Activated gamma-delta T cell treated with anti-CD3 and anti-CD28 coated beads, Interleukin-2, amount 50 U/mL, for 16 hours (primary cell): ENCODE results near the gene OSBP2.

Source experiments
- DNase-seq: peaks from one replicate; pipeline ENCODE4 v3.0.0-alpha.2; 2020; ENCODE audit warnings: low read depth

OSBP2 gene

DNA sequence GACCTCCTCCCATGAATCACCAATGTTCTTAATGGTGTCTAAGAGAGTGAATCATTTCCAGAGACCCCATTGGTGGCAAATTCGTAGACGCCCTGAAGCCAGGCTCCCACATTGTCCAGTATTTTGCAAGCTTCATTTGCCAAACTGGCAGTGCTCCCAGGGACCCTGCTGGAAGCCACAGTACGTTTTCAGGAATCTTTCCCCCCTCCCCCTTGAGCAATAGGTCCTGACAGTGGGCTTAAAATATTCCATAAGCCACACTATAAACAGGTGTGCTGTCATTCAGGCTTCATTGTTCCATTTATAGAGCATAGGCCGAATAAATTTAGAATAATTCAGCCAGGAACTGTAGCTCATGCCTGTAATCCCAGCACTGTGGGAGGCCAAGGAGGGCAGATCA, 148.6 kb downstream of the OSBP2 start:
- no peak for DNase-seq

DNA sequence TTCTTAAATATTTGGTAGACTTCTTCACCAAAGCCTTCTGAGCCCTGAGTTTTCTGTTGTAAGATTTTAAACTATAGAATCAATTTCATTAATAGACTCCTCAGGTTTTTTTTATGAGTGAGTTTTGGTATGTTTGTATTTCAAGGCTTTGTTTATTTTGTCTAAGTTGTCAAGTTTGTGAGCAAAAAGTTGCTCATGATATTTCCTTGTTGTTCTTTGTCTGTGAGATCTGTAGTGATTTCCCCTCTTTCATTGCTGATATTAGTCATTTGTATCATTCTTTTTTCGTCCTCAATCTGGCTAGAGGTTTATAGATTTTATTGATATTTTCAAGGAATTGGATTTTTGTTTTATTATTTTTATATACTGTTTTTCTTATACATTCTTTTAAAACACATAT, 152.9 kb downstream of the OSBP2 start:
- DNase-seq: no peak

DNA sequence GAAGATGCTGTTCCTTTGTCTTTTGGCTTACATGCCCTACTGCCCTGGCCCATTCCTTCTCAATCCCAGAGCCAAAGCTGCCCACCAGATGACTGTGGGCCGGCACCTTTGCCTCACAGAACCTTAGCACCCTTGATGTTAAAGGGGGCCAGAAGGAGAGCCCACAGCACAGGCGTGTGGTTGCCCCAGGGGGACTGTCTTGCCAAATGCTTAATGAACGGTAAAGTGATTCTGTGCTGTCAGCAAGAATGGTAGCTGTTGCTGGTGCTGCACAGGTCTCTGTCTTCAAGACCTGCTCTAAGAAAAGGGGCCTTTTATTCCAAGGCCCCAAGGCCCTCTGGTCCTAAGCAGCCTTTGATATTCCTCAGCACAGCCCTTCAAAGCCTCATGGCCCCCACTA, 160.6 kb downstream of the OSBP2 start:
- DNase-seq: no peak

DNA sequence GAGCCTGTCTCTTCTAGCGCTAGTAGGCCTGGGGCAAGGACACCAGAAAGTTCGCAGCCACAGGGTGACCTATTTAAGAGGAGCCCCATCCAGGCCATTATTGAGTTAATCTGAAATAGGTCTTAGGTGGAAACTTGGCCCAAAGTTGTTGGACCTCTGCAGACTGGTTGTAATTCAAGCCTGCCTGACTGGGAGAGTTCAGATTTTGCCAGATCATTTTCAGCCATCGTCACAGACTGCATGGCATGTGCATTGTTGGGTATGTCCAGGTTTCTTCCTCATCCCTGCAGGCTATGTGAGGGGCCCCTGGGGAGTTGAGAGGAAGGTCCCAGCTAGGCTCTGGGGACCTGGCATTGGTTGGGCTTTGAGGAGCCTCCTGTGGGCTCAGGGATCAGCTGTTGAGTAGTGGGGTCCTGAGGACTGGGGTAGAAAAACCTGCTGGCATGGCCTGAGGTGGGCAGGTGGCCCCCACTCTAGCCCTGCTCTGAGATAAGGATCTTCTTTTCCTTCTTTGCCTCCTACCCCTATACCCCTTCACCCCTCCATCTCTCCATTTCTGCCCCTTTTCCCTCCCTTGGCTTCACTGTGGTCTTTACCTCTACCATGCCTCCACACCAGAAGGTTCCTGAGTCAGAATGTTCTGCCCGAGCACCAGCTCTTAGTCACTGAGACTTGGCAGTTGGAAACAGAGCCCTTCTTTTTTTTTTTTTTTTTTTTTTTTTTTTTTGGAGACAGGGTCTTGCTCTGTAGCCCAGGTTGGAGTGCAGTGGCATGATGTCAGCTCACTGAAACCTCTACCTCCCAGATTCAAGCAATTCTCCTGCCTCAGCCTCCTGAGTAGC, 161.2 kb downstream of the OSBP2 start:
- no peak for DNase-seq

DNA sequence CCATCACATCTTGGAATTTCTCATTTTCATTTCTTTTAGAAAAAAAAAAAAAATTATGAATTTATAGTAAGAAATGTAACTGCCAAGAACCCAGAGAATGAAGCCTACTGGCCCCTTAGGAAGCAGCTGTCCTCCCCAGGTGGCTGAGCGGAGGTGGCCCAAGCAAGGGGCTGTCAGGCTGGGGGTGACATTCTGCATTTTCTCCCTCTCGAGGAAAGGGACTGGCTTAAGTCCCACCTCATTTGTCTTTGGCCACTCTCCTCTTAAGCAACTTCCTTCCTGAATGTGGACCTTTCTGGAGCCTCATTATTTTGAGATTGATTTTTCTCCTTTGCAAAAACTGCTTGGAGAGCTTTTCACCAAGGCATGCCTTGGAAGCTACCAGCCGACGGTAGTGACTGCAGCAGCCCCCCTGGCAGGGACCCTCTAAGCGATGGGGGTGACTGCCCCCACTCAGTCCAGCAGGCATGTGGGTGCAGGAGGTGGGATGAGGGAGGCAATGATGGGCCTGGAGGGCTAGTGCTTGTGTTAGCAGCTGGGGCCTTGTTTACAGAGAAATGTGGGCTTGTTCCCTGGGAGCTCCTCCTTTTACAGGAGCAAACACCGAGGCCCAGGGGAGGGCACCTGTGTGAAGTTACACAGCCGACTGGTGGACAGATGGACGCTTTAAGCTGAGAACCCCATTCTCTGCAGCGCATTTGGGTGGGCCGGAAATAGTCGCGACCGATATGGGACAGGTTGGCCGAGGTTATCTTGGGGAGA, 162.2 kb downstream of the OSBP2 start:
- no peak for DNase-seq

DNA sequence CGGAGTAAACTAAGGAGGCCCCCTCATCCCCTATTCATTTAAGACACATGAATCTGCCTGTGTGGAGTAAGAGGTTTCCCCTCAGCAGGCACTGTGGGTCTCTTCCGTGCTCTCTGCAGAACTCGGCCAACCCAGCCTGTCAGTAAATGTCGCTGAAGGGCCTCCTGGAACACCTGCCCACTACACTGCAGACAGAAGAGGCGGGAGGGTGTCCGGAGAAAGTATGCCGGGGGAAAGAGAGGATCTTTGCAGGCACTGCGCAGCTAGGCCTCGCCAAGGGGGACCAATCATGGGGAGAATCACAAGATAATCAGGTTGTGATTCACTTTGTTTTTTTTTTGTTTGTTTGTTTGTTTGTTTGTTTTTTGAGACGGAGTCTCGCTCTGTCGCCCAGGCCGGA, 163.1 kb downstream of the OSBP2 start:
- no peak for DNase-seq

DNA sequence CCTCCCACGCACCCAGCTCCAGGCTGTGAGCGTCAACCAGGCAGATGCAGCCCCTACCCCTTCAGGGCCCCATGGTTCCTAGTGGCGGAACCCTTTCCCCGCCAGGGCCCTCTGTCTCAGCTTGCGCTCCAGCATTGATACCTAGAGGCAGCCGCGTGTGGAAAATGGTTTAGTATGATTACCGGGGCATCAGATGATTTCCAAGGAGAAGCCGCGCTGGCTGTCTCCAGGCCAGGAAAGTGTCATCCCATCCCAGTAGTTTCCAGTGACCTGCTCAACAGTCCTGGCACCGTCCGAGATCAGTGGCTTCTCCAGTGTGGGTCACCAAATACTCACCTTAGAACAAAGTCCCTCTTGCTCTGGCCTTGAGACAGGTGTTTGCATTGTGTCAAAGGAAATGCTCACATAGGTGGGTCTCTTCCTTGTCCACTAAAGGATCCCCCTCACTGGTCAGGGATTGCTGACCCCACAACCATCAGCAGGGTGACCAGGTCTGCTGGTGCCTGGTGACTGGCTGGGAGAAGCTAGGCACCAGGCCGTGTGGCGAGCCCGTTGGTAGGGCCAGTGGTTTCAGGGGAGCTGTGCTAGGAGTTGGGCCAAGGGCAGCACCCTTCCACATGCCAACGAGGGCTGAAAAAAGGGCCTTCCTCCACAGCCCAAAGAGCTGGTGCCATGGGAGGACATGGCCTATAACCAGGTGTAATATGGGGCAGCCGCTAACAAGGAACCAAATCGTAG, 164.5 kb downstream of the OSBP2 start:
- DNase-seq: no peak

DNA sequence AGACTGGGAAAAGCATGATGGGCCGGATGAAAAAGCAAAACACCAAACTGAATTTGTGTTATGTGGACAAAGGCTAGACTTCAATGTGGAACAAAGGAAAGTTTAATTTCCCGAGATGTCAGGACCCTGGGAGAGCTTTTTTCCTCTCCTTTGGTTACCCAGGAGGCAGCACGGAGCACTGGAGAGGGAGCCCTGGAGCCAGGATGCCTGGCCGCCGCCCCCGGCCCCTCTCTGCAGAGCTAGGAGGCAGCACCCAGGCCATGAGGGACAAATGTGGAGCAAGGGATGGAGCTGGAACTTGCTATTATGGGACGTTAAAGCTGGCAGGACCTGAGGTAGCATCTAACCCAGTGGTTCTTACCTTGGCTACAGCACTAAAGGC, 165.0 kb downstream of the OSBP2 start:
- DNase-seq: no peak

DNA sequence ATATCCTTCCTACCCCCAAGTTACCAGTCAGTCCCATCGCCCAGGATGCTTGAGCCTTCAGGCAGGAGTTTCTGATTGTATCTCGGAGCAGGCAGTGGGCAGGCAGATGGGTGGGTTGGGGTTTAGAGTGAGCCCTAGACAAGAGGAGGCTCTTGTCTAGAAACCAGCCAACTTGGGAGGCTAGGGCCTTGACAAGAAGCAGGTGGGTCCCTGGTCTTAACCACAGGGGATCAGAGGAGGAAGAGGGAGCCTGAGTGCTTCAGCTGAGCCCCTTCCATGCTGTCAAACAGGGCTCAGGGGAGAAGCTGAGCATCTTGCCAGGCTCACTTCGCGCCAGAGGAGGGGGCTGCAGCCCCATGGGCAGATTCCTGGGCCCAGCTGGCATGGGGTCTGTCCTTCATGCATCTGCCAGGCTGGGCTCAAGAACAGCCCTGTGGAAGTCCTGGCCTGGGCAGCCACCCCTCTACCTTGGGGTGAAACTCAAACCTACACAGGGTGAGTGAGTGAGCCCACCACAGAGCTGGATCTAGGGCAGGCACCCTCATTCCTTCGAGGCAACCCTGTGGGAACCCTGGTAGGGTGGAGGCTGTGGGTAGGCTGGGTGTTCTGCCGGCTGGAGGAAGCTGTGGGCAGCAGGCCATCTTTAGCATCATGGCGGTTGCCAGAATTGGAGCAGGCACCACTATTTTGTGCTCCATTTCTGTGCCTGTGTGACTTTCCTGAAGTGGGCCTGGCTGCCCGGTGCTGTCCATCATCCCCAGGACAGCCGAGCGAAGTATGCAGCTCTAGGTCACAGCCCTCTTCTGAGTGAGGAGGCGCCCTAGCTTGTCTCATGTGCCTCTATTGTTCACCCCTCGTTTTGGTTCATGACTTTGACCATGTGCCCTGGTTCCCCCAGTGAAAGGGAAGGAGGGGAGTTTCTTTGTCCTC, 165.8 kb downstream of the OSBP2 start:
- no peak for DNase-seq

DNA sequence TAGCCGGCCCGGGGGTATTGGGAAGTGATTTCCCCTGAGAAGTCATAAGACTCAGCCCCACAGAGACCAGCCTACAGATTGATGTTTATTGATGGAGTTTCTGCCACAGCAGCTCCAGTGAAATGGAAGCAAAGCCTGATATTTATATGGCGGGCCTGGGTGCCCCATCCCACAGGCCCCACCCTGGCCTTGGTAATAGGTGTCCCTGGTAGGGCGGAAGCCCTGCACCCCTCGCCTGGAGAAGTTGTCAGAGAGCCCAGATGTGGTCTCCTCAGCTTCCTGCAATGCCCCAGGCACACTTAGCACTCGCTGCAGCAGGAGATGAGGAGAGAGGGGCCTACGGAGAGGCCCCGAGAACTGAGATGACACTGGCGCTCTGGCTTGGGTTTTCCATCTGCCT, 166.5 kb downstream of the OSBP2 start:
- no peak for DNase-seq

DNA sequence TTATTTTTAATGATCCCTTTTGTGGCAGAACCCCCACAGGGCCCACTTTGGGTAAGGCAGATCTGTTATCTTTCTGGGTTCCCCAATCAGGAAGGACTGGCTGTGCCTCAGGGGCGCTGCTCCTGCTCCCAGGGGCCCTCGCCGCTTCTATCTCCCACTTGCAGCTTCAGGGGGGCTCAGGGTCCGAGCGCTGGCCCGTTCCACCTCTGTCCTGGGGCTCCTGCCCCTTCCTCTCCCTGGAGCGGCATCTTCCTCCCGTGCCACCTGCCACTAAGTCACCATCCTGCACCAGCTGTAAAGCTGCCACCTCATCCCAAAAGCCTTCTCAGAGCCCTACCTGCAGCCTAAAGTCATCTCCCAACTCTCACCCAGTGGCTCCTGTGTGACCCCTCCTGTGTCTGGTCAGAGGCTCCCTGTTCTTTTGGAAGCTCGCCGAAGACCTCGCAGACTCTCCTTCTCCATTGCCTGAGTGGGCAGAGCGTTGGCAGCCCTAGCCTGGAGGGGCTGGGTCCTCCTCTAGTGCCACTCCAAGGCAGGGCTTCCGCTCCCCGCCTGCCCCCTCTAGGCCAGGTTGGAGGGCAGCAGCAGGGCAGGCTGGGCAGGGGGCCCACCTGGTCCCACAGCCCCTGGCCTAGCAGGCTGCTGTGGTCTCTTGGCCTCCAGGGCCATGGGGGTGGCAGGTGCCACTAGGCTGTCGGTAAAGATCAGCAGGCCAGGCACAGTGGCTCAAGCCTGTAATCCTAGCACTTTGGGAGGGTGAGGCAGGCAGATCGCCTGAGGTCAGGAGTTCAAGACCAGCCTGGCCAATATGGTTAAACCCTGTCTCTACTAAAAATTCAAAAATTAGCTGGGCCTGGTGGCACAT, 167.2 kb downstream of the OSBP2 start:
- no peak for DNase-seq

DNA sequence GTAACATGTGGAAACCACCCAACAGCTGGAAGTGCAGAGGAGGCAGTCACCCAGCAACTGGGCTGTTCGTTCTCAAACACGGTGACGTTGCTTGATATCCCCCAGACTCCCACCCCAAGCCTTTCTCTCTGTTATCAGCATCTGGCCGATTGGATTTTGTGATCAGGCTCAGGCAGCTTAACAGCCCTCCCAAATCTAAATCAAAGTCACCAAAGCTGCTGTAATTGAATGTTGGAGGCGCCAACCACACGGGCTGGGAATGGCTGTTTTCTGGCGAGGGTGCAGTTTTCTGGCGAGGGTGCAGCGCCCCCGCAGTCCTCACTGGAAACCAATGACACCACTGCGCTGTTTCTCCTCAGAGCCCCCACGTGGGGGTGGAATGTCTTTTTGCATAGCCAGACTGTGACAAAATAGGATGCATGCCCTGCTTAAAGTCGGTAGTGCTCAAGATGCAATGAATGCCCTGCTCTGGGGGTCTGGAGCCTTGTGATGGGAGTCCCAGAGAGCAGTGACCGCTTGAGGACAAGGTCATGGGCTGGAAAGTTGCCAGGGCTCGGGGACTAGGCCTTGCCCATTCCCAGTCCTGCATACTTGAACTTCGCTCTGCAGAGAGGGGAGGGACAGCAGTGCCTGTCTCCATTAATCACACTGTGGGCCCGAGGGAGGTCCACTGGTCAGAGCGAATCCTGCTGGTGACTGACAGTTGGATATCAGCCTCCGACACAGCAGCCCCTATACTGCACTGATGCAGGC, 168.6 kb downstream of the OSBP2 start:
- DNase-seq: no peak

DNA sequence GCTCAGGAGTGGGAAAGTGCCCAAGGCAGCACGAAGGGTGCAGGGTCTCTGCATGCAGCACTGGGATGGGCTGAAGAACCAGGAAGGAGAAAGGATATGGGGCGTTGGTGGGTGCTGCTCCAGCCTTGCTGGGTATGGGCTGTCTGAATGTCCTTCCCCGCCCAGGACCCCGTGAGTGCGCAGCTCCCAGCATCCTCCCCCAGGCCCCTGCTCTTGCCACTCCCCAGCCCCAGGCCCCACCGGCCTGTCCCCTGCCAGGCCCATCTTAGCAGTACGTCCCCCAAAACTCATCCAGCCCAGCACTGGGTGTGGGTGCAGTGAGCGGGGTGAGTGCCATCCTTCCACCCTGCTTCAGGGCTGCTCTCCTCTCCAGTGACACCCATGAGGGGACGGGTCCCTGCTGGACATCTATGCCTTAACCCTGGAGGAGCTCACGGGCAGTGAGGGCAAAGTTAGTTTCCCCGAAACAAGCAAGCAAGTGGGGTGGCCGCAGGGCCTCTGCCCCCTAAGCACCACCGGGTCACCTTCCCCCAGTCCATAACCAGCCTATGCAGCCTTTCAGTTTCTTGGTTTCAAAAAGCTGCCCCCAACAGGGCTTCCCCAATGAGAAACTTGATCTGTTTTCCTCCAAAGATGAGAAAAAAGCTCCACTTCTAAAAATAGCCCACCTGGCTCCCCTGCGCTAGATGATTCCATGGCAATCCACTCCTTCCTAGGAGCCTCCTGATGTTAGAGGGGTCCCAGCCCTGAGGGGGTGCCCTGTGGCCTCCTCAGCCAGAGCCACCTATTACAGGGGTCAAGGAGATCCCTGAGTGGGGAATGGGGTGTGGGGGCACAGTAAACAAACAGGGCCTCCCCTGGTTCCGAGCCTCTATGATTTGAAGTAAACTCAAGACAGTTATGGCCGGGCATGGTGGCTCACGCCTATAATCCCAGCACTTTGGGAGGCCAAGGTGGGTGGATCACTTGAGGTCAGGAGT, 170.1 kb downstream of the OSBP2 start:
- no peak for DNase-seq

DNA sequence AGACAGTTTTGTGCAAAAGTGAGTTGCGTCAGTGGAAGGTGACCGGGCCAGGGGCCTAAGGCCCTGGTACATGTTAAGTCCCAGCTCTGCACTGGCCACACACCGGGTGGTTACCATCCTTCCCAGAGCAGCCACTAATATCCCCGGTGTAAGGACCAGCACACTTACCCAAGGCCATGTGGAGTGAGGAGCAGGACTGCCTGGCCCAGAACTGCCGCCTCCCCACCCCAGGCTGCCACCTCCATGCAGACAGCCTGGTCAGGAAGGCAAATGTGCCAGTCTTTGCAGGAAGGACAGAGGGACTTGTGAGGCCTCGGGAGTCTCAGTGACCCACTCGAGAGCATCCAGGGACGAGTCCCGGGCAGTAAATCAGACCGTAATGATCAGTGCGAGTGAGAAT, 171.0 kb downstream of the OSBP2 start:
- no peak for DNase-seq

DNA sequence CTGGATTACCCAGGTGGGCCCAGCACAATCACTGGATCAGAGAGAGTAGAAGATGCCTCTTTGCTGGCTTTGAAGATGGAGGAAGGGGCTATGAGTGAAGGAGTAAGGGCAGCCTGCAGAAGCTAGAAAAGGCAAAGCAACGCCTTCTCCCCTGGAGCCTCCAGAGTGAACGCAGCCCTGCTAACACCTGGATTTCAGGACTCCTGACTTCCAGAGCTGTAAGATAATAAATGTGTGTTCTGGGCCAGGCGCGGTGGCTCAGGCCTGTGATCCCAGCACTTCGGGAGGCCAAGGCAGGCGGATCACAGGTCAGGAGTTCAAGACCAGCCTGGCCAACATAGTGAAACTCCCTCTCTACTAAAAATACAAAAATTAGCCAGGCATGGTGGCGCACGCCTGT, 171.5 kb downstream of the OSBP2 start:
- DNase-seq: no peak

DNA sequence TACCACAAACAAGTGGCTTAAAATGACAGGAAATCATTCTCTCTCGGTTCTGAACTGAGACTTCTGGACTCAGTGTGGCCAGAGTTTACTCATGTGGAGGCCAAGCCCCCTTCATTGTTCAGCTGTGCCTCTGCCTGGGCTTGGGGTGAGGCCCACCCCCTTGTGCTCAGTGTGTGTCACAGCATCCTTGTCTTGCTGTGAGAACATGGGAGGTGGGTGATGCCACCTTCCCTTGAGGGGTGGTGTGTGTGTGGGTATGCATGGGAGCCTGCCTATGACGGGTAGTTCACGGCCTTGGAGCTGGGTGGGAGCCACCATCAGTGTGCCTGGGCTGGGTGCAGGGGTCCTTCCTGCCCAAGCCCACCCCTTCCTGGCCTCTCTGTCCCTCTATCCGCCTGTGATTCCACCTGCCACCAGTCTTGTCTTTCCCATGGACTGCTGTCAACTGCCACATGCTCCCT, 172.2 kb downstream of the OSBP2 start:
- no peak for DNase-seq

DNA sequence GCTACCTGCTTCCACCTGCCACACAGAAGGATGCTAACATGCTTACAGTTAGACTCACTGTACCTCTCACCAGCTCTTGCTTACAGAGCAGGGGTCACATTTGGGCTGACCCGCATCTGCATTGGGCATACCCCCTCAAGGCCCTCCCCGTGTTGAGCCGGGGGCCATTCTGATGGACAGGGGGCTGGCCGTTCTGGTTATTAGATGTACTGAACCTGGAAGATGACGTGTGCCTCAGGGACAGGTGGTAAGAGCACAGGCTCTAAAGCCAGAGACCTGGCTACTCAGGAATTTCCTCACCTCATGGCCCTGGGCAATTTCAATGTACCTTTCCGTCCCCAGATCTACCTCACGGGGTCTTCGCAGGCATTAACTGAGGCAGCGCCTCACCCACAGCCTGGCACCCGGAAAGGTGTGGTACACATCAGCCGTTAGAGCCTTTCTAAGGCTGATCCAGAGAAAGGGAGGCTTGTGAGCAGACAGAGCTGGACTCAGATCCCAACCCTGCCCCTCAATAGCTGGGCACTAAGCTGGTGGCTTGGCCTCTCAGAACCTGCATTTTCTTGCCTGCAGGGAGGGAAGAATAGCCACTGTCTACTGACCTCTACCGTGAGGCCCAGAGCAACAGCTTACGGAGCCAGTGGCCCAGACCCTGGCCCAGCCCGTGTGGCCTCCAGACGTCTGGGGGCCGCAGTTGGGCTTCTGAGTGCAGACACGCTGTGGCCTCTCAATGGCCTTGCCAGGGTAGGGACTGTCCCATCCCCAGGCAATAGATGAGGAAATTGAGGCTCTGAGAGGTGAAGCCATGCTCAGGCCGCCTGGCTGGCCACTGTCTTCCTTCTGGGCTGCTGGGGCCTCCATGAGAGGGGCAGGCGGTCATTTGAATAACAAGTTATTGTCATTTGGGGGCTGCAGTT, 173.3 kb downstream of the OSBP2 start:
- no peak for DNase-seq
